GM21360 (cell line): ENCODE measurements around the gene RNF220.

Source experiments
- ATAC-seq: cut with Tn5 transposase; IDR thresholded peaks from one replicate; pipeline ENCODE4 v1.9.1; 2021; ENCODE audit warnings: mild to moderate bottlenecking, moderate library complexity; ENCODE audit not compliant: unreplicated experiment

RNF220 gene

DNA sequence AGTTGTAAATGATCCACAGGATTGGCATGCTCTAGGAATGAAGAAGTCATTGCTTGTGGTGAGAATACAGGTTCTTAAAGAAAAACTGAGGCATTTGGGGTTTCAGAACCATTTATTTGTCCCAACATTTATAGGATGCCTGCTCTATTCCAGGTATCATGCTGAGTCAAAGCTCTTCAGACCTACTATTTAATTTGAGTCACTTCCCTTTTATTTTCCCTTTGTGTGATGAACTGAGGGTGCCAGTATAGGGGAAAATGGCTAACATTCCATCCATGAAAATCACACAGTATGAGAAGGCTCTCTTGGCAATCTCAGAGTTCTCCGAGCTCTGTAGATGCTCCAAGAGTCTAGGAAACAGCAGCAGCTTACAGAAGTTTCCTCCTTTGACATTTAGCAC, 110.4 kb downstream of the RNF220 start:
- ATAC-seq, result no peak

DNA sequence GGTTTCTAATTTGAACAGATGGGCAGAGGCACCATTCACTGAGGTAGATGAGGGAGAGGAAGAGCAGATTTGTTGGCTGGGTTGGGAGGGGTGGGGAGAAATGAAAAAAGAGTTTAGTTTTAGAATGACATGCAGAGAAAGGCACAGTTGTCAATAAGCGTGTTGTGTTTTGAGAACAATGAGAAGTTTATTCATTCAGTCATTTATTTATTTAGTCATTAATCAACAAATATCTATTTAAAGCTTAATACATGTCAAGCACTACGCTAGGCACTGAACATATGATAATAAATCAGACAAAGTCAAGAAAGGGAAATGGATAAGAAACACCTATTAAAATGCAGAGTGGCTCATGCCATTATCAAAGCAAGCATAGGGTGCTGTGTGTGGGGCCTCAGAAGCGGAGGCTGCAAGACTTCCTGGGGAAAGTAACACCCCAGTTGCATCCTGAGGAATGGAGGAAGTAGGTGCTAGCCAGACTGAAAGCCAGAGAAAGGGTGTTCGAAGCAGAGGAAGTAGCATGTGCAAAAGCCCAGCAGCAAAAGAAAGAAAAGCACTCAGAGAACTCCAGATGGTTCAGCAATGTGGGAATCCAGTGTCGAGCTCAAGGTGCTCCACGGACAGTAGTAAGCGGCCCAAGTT, 114.1 kb downstream of the RNF220 start:
- ATAC-seq, result no peak

DNA sequence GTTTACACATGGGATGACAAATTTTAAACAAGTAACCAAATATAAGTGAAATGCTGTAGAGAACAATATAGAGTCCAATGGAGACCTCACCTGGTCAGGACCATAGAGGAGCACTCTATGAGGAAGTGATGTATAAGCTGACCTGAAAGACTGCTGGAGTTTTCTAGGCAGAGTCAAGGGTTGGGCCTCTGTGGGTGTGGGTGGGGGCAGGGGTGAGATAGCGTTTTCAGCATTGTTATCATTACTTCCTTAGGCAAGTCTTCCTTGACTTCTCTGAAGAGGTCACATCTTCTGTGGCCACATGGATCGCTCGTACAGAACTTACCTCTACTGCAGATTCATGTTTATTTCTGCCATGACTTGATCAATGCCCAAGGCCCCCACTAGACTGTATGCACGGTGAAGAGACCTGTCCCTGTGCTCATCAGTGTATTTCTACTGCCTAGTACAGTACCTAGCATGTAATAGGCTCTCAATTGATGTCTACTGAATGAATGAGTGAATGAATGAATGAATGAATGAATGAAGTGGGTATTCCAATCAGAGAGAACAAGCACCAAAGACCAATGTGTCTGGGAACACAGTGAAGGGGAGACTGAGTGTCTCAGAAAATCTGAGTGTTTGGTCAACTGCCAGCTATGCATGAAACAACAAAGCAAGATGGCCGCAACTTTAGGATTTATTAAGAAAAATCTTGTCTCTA, 116.5 kb downstream of the RNF220 start:
- ATAC-seq, result no peak

DNA sequence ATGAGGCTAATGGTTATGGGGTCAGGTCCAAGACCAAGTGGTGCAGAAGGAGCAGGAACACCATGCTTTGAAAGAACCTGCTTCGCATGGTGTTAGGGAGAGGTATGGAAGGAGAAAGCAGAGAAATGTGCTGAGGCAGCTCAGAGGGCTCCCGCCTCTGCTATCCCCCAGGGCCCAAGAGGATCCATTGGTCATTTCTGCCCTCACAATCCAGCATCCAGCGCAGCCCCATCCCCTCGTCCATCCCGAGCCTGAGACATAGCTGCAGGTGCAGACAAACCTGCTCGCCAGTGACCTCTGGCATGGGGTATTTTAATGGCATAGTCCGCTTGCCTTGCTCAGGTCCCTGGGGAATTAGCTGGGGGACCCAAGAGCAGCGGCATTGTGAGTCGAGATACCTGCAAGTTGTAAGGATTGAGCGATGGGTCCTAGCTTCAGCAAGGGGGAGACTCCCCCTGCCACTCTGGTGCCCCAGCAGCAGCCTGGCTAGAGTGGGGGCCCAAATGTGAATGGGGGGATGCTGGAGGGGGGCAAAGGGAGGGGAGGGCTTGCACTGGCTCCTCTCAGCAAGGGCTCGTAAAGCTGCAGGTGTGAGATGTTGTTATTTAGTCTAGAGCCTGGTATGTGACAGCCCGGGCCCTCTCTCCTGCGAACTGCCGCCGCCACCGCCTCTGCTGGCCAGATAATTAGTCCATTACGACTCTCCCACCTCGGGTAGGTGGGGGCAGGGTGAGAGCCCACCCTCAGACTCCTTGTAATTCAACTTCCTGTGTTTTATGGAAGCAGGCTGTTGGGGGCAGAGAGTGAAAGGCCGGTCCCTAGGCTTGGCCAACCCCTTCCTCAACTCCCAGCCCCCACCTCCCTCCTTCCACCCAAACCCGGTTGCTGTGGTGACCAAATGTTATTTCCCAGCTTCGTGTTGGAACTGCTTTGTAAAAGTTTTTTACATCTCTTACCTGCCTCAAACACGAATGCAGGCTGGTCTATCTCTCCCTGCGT, 118.8 kb downstream of the RNF220 start:
- ATAC-seq, result no peak

DNA sequence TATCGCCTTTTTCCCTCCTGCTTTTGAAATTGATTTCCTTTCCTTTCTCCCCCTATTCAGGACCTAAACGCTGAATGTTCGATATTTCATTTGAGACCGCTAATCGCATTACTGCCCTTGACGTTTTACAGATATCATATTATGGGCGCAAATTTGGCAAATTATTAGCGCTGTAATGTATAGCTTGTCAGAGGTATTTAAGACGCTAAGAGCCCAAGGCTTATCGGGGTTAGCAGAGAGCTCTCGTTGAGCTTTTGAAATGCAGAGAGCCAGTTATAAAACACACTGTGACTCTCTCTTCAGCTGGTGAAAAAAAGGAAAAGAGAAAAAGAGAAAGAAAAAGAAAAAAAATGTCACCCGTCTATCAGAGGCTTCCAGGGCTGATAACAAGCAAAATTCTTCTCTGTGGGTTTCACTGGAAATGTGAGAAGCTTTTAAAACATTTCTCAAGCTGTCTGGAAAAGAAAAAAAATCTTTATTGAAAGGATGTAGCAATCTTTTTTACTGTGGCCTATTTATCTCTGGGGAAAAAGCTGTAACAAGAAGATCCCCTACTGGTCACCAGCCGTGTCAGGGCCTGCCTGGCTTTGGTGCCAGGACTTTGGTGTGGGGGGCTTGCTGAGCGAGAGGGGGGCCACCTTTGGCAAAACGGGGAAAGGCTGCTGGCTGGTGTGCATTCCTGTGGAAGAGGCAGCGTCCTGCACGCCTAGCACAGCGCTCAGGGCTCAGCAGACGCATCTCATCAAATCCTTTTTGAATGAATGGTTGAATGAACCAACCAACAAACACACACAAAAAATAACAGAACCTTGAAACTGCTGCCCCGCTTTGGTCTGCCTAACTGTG, 119.8 kb downstream of the RNF220 start:
- no peak for ATAC-seq

DNA sequence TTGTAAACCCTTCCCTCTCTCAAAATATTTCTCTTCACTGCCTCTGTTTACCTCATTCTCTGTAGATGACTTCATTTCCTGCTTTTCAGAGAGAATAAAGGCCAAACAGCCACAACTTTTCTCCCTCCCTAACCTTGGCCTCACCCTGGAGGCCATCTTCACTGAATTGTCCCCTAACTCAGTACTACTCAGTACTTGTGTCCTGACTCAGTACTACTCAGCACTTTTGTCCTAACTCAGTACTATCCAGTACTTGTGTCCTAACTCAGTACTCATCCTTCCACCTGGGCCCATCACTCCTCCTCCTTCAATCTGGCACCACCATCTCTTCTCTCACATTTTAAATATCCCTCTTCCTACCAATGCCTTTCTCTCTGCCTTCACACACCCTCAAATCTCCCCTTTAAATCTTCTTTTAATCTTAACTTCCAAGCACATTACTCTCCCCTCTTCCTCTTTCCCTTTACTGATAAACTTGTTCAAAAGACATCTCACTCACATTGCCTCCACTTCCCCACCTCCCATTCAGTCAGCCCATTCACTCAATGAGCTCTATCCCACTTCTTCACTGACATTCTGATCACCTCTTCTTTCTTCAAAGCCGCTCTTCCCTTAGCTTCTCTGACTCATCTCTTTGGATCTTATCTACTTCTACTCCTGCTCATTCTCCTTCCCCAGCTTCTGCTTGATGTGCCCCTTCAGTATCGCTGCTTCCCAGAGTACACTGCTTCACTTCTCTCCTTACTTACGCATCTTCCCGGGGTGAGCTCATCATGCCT, 121.4 kb downstream of the RNF220 start:
- no peak for ATAC-seq

DNA sequence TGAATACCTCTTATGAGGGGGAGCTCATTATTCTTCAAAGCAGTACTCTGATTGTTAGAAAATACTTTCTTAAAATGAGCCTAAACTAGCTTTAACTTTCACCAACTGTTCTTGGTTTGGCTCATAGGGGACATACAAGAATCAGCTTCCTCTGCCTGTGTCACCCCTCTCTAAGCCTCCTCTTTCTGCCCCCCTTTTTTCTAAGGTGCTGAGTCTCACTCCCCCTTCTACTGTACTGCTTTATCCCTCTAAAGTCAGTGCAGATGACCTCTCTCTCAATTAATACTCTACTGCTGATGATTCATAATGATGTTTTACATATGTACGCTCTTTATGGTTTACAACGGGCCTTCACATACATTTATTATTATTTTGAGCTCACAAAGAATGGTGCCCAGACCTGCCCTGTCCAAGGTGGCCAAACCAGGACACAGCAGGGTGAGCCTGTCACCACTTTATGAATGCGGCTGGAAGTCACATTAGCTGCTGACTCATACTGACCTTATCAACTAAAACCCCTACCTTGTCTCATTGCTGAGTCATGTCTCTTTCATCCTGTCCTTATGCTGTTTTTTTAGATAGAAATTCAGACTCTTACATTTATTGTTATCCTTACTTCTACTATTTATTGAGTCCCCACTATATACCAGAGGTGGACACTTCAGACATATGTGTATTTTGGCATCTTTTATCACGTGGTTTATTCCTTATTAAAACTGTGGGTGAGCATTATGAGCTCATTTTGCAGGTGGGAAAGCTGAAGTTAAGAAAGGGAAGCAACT, 126.9 kb downstream of the RNF220 start:
- ATAC-seq, result no peak

DNA sequence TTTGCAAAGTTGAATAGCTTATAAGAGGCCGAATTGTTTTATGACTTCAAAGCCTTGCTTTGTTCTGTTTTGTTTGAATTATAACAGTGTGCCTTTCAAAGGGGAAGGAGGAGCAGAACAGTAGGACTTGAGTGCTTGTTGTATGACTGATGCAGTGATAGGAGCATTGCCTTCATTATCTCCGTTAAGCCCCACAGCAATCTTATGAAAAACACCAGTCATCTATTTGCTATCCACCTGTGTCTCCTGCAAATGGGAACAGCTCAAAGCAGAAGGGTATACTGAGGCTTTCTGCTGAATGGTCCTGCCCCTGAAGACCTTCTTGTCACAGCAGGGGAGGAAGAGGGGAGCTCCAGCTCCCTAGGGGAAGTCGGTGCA, 127.5 kb downstream of the RNF220 start:
- no peak for ATAC-seq

DNA sequence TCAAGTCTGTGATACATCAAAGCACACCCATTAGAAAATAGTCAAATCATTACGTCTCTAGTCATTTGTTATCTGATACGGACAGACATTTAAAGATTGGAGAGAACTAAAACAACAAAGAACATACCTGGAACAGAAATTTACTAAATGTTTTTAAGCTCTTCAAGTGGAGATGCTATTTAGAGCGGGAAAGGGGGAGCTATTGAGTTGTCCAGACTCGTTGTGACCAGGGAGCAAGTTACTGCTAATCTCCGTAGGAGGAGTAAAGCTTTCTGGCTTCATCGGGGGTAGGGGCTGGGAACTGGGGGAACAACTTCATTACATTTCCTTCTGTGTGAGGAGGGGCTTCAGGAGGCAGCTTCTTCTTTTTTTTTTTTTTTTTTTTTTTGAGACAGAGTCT, 129.7 kb downstream of the RNF220 start:
- ATAC-seq, result no peak

DNA sequence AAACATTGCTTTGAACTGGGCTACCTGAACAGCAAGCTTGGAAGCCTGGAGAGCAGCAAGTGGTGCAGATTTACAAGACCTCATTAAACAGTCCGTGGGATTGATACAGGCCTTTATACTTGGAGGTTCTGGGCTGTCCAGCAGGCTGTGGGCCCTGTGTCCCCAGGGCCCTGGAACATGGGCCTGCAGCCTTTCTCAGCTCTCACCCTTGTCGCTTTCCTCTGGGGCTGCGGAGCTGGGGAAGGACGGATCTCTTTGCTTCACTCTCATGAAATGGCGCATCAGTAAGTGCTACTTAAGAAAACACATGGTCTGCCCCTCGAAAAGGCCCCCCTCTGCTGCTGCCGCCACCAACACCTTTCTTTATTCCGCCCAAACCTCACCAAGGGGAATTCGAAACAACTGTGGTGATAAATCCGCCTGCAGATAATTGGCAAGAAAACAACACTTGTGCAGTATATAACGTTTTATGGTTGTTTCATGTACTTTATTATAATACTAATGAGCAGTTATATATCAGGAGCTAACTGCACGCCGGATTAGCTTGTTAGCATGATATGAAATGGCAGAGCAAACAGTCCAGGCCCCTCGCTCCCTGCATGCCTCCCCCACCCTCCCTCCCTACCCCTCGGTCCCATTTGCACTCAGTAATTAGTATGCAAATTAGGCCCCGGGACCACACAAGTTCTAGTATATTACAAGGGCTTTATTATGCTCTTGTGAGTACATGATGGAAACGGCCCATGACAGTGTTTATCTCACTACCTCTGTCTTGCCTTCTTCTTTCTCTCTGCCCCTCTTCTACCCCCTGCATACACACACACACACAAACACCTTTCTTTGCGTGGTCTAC, 131.5 kb downstream of the RNF220 start:
- ATAC-seq, result no peak

DNA sequence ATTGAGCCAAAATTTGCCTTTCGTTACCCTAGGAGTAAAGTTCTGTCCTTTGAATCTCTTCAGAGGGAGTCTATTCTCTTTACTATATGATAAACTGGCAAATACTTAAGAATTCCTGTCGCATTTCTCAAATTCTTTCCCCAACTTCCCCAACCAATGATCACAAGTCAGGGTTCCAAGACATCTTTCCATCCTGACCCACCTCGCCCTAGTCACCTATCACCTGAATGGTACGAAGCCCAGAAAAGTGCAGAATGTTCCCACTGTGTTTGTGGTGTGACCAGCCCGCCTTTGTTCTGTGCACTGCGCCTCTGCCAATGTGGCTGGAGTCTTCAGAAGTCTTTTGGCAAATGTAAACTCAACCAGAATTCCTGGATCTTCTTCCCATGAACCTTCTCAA, 132.5 kb downstream of the RNF220 start:
- ATAC-seq, result no peak

DNA sequence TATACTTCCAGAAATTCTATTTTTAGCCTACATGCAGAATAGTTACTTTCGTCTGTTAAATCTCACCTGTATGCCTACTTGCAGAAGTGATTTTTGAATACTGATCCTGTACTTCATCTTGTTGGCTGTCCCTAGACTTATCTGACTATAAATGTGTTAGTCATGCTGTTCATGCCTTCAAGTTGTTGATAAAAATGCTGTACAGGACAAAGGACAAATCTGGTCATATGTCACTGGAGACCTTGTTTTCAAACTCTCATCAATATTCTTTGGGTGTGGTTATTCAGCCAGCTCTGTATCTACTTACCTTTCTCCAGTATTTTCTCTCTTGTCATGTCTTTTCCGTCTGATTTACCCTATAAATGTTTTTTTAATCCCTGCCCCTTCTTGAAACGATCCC, 132.9 kb downstream of the RNF220 start:
- ATAC-seq, result no peak

DNA sequence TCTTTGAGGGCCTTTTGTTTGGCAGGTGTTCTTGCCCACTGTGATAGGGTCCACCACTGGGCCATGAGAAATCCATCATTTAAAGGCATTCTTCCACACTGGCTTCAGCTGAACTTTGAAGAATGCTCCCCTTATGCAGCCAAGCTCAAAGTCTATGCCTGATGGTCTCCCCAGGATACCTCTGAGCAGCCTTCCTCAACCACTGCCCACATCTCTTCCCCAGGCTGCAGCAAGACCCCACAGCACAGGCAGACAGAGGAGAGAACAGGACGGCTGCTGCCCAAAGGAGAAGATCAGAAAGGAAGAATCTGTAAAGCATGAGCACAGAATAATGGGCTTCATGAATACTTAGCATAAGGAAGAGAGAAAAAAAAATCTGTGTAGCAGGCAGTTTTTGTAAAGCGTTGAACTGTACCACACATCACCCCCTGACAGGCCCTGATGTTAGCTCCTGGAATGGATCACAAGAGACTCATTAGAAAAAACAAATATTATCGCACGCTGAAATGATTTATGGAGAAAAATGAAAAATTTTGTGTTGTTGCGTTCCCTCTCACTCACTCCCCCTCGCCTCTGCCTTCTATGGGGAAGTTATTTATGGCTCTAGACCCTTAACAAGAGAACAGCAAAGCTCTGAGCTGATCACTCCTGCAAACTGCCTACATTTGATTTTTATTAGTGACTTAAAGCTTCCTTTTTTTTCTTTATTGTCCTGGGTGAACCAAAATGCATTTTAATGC, 135.1 kb downstream of the RNF220 start:
- no peak for ATAC-seq

DNA sequence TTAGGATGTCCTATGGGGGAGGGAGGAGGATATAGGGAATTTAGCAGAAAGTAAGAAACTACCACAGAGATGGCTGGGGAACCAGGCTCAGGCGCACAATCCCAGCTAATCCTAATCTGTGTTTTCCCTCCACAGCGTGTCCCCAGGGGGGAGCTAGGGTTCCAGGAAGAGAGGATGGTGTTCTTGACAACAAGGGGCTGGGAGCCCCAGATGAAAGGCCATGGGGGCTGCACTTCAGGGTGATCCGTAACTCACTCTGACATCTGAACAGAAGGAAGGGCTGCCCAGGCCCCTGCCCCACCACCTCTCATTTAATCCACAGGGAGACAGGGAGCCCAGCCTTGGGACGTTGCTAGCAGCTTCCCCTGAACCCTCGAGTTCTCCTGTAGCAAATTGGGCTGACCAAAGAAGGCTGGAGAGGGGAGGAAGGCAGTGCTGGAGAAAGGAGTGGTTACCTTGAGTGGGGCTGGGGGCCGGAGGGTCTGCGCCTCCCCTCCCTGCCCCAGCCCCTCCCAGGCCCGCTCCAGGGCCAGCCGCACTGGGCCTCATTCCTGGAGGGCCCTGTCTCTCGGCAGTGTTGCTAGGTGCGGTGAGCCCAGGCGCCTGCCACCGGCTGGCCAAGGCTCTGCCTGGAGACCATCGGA, 137.5 kb downstream of the RNF220 start:
- no peak for ATAC-seq

DNA sequence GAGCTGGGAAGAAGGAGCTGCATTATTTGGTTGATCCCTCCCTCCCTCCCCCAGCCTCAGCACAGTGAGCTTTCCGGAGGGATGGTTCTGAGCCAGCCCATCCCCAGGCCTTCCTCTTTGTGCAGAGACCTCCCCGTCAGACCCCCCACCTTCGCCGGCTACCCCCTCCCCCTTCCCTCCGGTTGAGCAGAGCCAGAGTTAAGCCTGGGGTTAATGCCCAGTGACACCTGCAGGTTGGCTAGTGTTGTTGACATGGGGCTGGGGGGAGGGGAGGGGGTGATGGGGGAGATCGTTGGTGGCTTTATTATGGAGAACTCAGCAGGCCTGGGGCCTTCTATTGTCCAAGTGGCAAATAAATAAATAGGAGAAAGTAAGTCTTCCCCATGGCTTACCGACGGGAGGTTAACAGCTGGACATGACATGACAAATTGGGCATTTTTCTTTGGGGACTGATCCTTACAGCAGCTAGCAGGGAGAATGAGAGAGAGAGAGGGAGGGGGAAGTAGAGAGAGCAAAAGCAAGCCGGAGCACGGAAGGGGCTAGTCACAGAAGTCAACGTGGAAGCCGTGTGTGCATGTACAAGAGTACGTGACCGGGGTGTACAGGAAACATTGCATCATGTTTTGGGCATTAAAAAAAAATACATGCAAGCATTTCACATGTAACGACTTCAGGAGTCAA, 138.1 kb downstream of the RNF220 start:
- ATAC-seq, result no peak

DNA sequence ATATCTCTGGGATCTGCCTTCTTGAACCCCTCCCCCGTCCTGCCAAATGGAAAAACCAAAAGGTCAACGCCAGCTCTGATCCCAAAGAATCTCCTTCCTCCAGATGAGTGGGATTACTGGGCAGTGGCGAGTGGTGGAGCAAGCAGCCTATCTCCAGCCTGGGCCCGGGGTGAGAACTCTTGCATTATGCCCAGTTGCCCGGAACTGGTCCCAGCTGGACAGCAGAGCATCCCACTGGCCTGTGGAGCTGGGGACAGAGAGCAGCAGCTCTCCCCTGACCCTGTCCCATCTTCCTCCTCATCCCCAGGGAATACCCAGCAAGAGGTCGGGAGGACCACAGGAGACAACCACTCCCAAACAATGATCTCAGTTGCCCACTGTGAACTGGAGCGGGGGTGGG, 138.7 kb downstream of the RNF220 start:
- no peak for ATAC-seq

DNA sequence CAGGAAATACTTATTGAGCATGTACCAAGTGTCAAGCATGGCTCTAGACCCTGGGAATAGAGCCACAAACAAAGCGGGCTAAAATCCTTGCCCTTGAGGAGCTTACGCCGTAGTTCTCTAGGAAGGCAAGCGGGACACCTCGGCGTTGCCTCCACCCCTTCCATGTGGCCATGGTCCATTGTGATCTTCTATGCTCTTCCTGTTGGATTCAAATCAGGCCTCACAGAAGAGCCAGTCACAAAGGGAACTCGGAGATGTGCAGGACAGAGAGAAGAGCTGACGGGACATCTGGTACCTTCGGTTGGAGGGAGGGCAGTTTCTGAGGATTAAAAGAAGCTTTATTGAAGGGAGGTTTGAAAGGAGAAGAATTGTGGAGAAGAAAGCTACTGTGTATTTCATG, 139.9 kb downstream of the RNF220 start:
- no peak for ATAC-seq
